Panc1 (cell line): ENCODE data around the gene PDE1A. TPM values are rescaled to one million over a fixed set of nuclear protein-coding genes. Genes with fewer than 3 reads are reported as not detected.

Experiments used
- ATAC-seq: fragments of 200-7000 bp; cut with Tn5 transposase; 2 replicates; pipeline ENCODE4 v1.9.1; 2020; ENCODE audit warnings: mild to moderate bottlenecking, moderate library complexity
- BruUV-seq: library from RNA; stranded (reverse); fragments of 400-500 nt; replicated peaks from 2 replicates; lab custom pipeline; 2021; lab: Mats Ljungman, UMichigan
- CTCF ChIA-PET: fragments of 300-600 bp; sonication (Branson Sonifier 250); formaldehyde crosslinking; loops from one replicate; lab custom pipeline; 2022; ENCODE audit warnings: antibody characterized with exemption; lab: Charles Lee
- POLR2A ChIA-PET: fragments of 300-600 bp; sonication (Branson Sonifier 250); formaldehyde crosslinking; loops from one replicate; lab custom pipeline; 2022; ENCODE audit warnings: antibody characterized with exemption; lab: Charles Lee
- DNase-seq: peaks from one replicate; pipeline ENCODE4 v3.0.0-alpha.2; 2010; ENCODE audit warnings: low read depth, low spot score
- H3K27ac ChIP-seq: 2 replicates; pipeline ENCODE4 v1.5.1; 2011; ENCODE audit warnings: mild to moderate bottlenecking, low read length, inconsistent platforms
- H3K27me3 ChIP-seq: fragments of 200-500 bp; sonication (Bioruptor generic); 2 replicates; pipeline ENCODE4 v1.6.0; 2014; ENCODE audit warnings: low read length, inconsistent platforms; ENCODE audit not compliant: control insufficient read depth, insufficient read depth
- H3K36me3 ChIP-seq: fragments of 200-500 bp; sonication (Bioruptor generic); 2 replicates; pipeline ENCODE4 v1.5.1; 2014; ENCODE audit warnings: inconsistent platforms, mild to moderate bottlenecking, low read length, moderate library complexity; ENCODE audit not compliant: control insufficient read depth, insufficient read depth
- H3K4me1 ChIP-seq: 2 replicates; pipeline ENCODE4 v1.5.1; 2011; ENCODE audit warnings: inconsistent platforms, mild to moderate bottlenecking, low read length, moderate library complexity; ENCODE audit not compliant: control insufficient read depth, insufficient read depth
- H3K4me3 ChIP-seq, 2 experiments: 2 replicates each; pipeline ENCODE4 v1.5.1; 2011 to 2012; ENCODE audit warnings: low read depth in 2 of 2, low read length in 2 of 2, mild to moderate bottlenecking in 2 of 2, inconsistent platforms in 1 of 2, moderate library complexity in 1 of 2
- H3K9me3 ChIP-seq: fragments of 200-500 bp; sonication (Bioruptor generic); 2 replicates; pipeline ENCODE4 v1.5.1; 2014; ENCODE audit warnings: low read depth, mild to moderate bottlenecking, inconsistent platforms, low read length, moderate library complexity; ENCODE audit not compliant: control insufficient read depth, insufficient read depth
- POLR2AphosphoS5 ChIP-seq: IDR thresholded peaks from 2 replicates; pipeline ENCODE4 v1.6.1; 2012; ENCODE audit warnings: mild to moderate bottlenecking, low read depth, low read length, moderate library complexity
- SIN3A ChIP-seq: IDR thresholded peaks from 2 replicates; pipeline ENCODE4 v1.6.1; 2012; ENCODE audit warnings: low read depth, mild to moderate bottlenecking, low read length, moderate library complexity, borderline replicate concordance; ENCODE audit not compliant: insufficient read depth
- TCF7L2 ChIP-seq: IDR thresholded peaks from 2 replicates; pipeline ENCODE4 v1.6.1; 2011; ENCODE audit warnings: mild to moderate bottlenecking, low read depth, low read length, inconsistent platforms
- in situ Hi-C: cut with HindIII; loops from 2 replicates; pipeline ENCODE4 v1.10.0; 2016; ENCODE audit warnings: low sequenced_read_pairs, low pct_unique_long_range_greater_than_20kb
- intact Hi-C: fragments of 100-400 bp; cut with micrococcal nuclease; formaldehyde crosslinking; loops from one replicate; pipeline ENCODE4 v1.10.0; 2022; ENCODE audit not compliant: unreplicated experiment
- total RNA-seq: library from RNA; stranded (reverse); gene quantifications from one replicate; pipeline ENCODE4 v1.2.1, GENCODE V29; 2021; ENCODE audit not compliant: unreplicated experiment
- TF ChIP-seq, protein P1 (sequence below): fragments of 450-650 bp; IDR thresholded peaks from 2 replicates; pipeline ENCODE4 v1.5.1; 2017; ENCODE audit warnings: mild to moderate bottlenecking
- TF ChIP-seq, protein P2 (sequence below), 2 experiments: IDR thresholded peaks; 2 replicates each; pipeline ENCODE4 v1.6.1; 2011 to 2012; ENCODE audit warnings: low read depth in 2 of 2, control low read depth in 1 of 2, low read length in 1 of 2, mild to moderate bottlenecking in 1 of 2, moderate library complexity in 1 of 2; ENCODE audit not compliant: insufficient read depth in 1 of 2

Gene PDE1A
- total RNA-seq, 1 experiment from 2014 or later: 0.08 TPM

DNA sequence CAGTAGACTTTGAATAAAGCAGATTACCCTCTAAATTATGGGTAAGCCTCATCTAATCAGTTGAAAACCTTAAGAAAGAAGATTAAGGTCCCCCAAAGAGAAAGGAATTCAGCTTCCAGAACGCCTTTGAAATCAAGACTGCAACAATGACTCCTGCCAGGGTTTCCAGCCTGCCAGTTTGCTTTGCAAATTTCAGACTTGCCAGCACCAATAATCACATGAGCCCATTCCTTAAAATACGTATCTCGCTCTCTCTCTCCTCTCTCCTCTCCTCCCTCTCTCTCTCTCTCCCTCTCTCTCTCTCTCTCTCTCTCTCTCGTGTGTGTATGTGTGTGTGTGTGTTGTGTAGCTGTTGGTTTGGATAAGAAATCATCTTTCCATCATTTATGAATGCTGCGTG lies 184.2 kb downstream of the PDE1A start:
- DNase-seq: no peak
- ChIA-PET POLR2A (no interaction called here), CTCF (interaction anchor here (0.6 kb wide), 1 partner anchor 100 kb away, joined by 3 read pairs; no protein-coding TSS in a partner anchor)
- Histone ChIP-seq H3K4me1 (no peaks in the 10 kb centered on the region), H3K4me3 (no peak overlapping the region), H3K36me3 (no peaks in the 10 kb centered on the region), H3K27ac (no peak overlapping the region), H3K9me3 (no peaks in the 10 kb centered on the region), H3K27me3 (no peaks in the 10 kb centered on the region)
- ATAC-seq: no peak
- intact Hi-C loops: loop anchor here (5.0 kb wide), 1 partner anchor 405 kb away; no protein-coding TSS in a partner anchor
- BruUV-seq: no TSS peak
- TF ChIP-seq TCF7L2 (no peak), POLR2AphosphoS5 (no peak), SIN3A (no peak)
- TF ChIP-seq, protein P1, sequence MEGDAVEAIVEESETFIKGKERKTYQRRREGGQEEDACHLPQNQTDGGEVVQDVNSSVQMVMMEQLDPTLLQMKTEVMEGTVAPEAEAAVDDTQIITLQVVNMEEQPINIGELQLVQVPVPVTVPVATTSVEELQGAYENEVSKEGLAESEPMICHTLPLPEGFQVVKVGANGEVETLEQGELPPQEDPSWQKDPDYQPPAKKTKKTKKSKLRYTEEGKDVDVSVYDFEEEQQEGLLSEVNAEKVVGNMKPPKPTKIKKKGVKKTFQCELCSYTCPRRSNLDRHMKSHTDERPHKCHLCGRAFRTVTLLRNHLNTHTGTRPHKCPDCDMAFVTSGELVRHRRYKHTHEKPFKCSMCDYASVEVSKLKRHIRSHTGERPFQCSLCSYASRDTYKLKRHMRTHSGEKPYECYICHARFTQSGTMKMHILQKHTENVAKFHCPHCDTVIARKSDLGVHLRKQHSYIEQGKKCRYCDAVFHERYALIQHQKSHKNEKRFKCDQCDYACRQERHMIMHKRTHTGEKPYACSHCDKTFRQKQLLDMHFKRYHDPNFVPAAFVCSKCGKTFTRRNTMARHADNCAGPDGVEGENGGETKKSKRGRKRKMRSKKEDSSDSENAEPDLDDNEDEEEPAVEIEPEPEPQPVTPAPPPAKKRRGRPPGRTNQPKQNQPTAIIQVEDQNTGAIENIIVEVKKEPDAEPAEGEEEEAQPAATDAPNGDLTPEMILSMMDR: no peak
- TF ChIP-seq, protein P2, sequence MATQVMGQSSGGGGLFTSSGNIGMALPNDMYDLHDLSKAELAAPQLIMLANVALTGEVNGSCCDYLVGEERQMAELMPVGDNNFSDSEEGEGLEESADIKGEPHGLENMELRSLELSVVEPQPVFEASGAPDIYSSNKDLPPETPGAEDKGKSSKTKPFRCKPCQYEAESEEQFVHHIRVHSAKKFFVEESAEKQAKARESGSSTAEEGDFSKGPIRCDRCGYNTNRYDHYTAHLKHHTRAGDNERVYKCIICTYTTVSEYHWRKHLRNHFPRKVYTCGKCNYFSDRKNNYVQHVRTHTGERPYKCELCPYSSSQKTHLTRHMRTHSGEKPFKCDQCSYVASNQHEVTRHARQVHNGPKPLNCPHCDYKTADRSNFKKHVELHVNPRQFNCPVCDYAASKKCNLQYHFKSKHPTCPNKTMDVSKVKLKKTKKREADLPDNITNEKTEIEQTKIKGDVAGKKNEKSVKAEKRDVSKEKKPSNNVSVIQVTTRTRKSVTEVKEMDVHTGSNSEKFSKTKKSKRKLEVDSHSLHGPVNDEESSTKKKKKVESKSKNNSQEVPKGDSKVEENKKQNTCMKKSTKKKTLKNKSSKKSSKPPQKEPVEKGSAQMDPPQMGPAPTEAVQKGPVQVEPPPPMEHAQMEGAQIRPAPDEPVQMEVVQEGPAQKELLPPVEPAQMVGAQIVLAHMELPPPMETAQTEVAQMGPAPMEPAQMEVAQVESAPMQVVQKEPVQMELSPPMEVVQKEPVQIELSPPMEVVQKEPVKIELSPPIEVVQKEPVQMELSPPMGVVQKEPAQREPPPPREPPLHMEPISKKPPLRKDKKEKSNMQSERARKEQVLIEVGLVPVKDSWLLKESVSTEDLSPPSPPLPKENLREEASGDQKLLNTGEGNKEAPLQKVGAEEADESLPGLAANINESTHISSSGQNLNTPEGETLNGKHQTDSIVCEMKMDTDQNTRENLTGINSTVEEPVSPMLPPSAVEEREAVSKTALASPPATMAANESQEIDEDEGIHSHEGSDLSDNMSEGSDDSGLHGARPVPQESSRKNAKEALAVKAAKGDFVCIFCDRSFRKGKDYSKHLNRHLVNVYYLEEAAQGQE (IDR thresholded peaks at IDR 0.05; ENCODE audit: insufficient read depth in 1 of 2, low read depth in 2 of 2, low read length in 1 of 2): no peak
- in situ Hi-C loops: no loop called here

DNA sequence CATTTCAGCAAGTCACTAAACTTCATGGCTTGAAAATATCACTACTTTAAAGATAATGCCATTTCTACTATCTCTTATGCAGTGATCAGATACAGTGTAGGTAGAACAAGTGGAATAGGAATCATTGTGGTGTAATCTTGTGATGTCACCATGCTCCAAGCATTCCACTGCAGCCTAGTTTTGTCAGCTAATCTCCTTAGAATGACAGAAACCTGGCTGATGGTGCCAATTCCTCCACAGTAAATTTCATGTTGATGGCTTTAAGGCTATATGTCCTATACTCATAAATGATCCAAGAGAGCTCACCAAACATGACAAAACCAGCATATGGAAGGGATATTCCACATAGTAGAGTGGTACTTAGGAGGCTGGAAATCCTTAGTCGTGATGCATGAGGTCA lies 184.9 kb downstream of the PDE1A start:
- in situ Hi-C loops (no loop called here), intact Hi-C loops (loop anchor here (5.0 kb wide), 1 partner anchor 405 kb away; no protein-coding TSS in a partner anchor)
- no peaks in the 10 kb centered on the region for H3K4me1 ChIP-seq
- ChIA-PET POLR2A (no interaction called here), CTCF (interaction anchor here (0.6 kb wide), 1 partner anchor 99 kb away, joined by 3 read pairs; no protein-coding TSS in a partner anchor)
- TF ChIP-seq TCF7L2: no peak
- TF ChIP-seq, protein P2 (IDR thresholded peaks at IDR 0.05; ENCODE audit: insufficient read depth in 1 of 2, low read depth in 2 of 2, low read length in 1 of 2): no peak
- no peak for TF ChIP-seq POLR2AphosphoS5
- no peak for TF ChIP-seq SIN3A
- TF ChIP-seq, protein P1: no peak
- H3K27ac ChIP-seq: no peak overlapping the region
- DNase-seq (no peak), ATAC-seq (no peak)
- no peak overlapping the region for H3K4me3 ChIP-seq
- no TSS peak for BruUV-seq
- no peaks in the 10 kb centered on the region for H3K36me3 ChIP-seq
- no peaks in the 10 kb centered on the region for H3K27me3 ChIP-seq
- H3K9me3 ChIP-seq: no peaks in the 10 kb centered on the region
